Activated CD4-positive, alpha-beta T cell treated with anti-CD3 and anti-CD28 coated beads, Interleukin-2, Interleukin-4, amounts not matched to agents 100 ng/mL and 50 ng/mL, durations not matched to agents 16 hours and 8 hours (primary cell): ENCODE measurements around the gene ORC2.

Source experiments
- DNase-seq: peaks from one replicate; pipeline ENCODE4 v3.0.0-alpha.2; 2020; ENCODE audit warnings: low spot score

ORC2 gene

DNA sequence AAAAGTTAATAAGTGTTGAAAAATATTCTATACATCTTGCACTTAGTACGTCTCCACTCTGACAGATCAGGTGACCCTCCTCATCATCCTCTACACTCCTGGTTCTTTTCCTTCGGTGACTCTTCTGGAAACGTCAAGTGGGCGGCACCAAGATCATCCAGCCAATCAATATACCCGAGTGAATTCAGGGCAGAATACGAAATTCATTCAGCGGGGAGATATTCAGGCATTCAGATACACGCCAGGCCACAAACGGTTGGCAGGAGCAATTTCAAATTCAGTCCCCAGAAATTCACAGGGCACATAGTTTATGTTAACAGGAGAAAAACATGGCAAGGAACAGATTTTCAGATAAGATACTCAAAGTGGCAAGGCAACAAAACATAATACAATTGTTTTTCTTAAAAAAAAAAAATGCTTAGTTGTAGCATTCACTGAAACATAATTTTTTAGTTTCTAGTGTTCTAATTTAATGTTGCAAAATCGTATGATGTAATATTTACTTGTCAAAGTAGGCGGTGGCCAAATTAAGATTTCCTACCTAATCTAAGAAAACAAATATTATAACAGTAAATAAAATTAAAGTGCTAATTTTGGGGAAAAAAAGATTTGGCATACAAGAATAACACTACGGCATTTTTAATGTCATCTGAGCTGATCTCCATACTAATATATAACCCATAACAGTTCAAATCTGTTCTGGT is 103.2 kb downstream of the ORC2 start:
- peak; percentile 20 for DNase-seq
